Measurements from ENCODE around the gene ALDOC.

Gene ALDOC

DNA sequence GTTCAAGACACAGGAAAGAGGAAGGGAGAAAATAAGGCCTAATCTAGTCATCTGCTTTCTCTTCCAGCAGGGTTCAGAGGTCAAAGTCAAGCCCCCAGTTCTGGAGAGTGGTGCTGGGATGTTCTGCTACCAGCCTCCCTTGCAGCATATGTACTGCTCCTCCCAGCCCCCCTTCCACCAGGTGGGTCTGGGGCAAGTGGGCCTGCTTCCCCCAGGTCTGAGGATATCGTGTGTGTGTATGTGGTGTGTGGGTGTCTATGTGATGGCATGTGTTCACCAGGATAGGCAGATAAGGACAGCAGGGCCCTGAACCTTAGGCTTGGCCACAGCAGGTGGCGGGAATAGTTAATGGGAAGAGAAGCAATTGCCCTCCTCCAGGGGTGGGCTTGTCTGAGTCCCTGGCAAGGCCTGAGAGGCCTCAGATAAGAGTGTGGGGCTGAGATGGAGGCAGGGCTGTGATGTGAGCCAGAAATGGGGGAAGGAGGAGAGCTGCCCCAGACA, 49.5 kb downstream of the ALDOC start:
- Histone ChIP-seq H2AFZ (ENCODE audit: low read length) (no peak overlapping the region), H3K79me2 (ENCODE audit: low read length) (no peaks in the 10 kb centered on the region), H3K9ac (ENCODE audit: low read length) (no peak overlapping the region), H3K27me3 (replicated peaks; ENCODE audit: insufficient read depth, low read length) (peaks cover 95% of the 10 kb centered on the region), H3K36me3 (replicated peaks; ENCODE audit: insufficient read depth, low read length) (no peaks in the 10 kb centered on the region), H3K4me3 (ENCODE audit: low read length) (no peak overlapping the region), H3K9me3 (replicated peaks; ENCODE audit: insufficient read depth, low read length) (no peaks in the 10 kb centered on the region), H4K20me1 (ENCODE audit: insufficient read depth, low read length) (no peaks in the 10 kb centered on the region), H3F3A (ENCODE audit: insufficient read depth, low read length) (no peaks in the 10 kb centered on the region), H3K9me2 (replicated peaks; ENCODE audit: insufficient read depth, low read length) (no peaks in the 10 kb centered on the region), H3K4me1 (ENCODE audit: low read length) (no peaks in the 10 kb centered on the region), H3K4me2 (ENCODE audit: low read depth, low read length) (no peak overlapping the region), H3K27ac (ENCODE audit: low read length) (no peak overlapping the region)
- TF ChIP-seq, protein P1, sequence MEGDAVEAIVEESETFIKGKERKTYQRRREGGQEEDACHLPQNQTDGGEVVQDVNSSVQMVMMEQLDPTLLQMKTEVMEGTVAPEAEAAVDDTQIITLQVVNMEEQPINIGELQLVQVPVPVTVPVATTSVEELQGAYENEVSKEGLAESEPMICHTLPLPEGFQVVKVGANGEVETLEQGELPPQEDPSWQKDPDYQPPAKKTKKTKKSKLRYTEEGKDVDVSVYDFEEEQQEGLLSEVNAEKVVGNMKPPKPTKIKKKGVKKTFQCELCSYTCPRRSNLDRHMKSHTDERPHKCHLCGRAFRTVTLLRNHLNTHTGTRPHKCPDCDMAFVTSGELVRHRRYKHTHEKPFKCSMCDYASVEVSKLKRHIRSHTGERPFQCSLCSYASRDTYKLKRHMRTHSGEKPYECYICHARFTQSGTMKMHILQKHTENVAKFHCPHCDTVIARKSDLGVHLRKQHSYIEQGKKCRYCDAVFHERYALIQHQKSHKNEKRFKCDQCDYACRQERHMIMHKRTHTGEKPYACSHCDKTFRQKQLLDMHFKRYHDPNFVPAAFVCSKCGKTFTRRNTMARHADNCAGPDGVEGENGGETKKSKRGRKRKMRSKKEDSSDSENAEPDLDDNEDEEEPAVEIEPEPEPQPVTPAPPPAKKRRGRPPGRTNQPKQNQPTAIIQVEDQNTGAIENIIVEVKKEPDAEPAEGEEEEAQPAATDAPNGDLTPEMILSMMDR (IDR thresholded peaks at IDR 0.05; ENCODE audit: low read length), result no peak
- TF ChIP-seq EZH2phosphoT487 (IDR thresholded peaks at IDR 0.05; ENCODE audit: low read length) (no peak), EZH2 (optimal IDR thresholded peaks at IDR 0.05; ENCODE audit: low read depth, low read length) (no peak)
- DNase-seq, result no peak

DNA sequence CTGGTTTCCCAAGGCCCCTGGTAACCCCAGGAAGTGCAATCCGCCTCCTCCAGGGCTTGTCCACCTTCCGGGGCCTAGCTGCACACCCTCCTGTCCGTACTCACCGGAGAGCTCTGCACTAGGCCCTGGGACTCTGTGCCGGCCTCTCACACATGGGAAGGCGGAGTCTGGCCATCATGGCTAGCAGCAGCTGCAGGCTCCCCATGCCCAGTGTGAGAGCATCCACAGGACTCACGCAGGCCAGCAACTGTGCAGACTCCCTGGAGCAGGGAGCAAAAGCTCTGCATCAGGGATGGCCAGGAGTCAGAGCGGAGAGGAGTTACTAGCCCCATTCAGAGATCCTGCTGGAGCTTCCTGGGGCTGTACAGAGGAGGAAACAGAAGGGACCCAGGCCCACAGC, 50.3 kb downstream of the ALDOC start:
- Histone ChIP-seq H3K27me3 (replicated peaks; ENCODE audit: insufficient read depth, low read length) (peaks cover 95% of the 10 kb centered on the region), H3K79me2 (ENCODE audit: low read length) (no peaks in the 10 kb centered on the region), H3K4me2 (ENCODE audit: low read depth, low read length) (no peak overlapping the region), H3K27ac (ENCODE audit: low read length) (no peak overlapping the region), H4K20me1 (ENCODE audit: insufficient read depth, low read length) (no peaks in the 10 kb centered on the region), H3K9me3 (replicated peaks; ENCODE audit: insufficient read depth, low read length) (no peaks in the 10 kb centered on the region), H3F3A (ENCODE audit: insufficient read depth, low read length) (no peaks in the 10 kb centered on the region), H3K4me1 (ENCODE audit: low read length) (no peaks in the 10 kb centered on the region), H3K9me2 (replicated peaks; ENCODE audit: insufficient read depth, low read length) (no peaks in the 10 kb centered on the region), H3K36me3 (replicated peaks; ENCODE audit: insufficient read depth, low read length) (no peaks in the 10 kb centered on the region), H2AFZ (ENCODE audit: low read length) (no peak overlapping the region), H3K4me3 (ENCODE audit: low read length) (no peak overlapping the region), H3K9ac (ENCODE audit: low read length) (no peak overlapping the region)
- TF ChIP-seq EZH2 (optimal IDR thresholded peaks at IDR 0.05; ENCODE audit: low read depth, low read length) (no peak), EZH2phosphoT487 (IDR thresholded peaks at IDR 0.05; ENCODE audit: low read length) (no peak)
- TF ChIP-seq, protein P1 (IDR thresholded peaks at IDR 0.05; ENCODE audit: low read length), result no peak
- no peak for DNase-seq

DNA sequence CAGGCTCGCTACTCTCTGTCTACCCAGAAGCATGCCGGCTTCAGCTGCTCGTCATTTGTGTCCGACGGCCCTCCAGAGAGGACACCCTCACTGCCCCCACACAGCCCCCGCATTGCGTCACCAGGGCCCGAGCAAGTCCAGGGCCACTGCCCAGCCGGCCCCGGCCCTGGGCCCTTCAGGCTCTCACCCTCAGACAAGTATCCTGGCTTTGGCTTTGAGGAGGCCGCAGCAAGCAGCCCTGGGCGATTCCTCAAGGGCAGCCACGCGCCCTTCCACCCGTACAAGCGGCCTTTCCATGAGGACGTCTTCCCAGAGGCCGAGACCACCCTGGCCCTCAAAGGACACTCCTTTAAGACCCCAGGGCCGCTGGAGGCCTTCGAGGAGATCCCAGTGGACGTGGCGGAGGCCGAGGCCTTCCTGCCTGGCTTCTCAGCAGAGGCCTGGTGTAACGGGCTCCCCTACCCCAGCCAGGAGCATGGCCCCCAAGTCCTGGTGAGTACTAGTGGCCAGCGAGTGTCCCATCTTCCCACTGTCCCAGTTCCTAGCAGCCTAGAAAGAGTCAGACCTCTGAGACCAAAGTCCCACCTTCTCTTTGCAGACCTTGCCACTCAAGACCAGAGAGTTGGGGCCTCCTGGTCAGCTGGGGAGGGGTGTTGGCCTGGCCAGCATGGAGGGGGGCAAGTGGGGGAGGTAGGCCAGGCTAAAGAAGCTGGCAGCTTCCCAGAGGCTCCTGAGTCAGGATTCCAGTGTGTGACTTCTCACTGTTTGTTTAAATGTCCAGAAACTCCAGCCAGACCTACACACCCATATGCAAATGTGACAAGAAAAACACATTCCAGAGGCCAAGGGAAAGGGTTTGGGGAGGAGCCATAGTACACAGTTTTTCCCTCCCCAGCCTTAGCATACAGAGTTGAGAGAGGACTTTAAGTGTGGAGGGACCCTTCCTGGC, 51.9 kb downstream of the ALDOC start:
- no peaks in the 10 kb centered on the region for H3K9me2 ChIP-seq (replicated peaks; ENCODE audit: insufficient read depth, low read length)
- H3K4me1 ChIP-seq (ENCODE audit: low read length), result no peaks in the 10 kb centered on the region
- TF ChIP-seq, protein P1 (IDR thresholded peaks at IDR 0.05; ENCODE audit: low read length), result no peak
- no peak for TF ChIP-seq EZH2phosphoT487 (IDR thresholded peaks at IDR 0.05; ENCODE audit: low read length)
- no peak overlapping the region for H3K4me2 ChIP-seq (ENCODE audit: low read depth, low read length)
- no peak for DNase-seq
- no peaks in the 10 kb centered on the region for H3F3A ChIP-seq (ENCODE audit: insufficient read depth, low read length)
- 0 out of 2 replicates have a peak, but pooled peaks cover 2% of the 10 kb centered on the region for H4K20me1 ChIP-seq (ENCODE audit: insufficient read depth, low read length)
- H2AFZ ChIP-seq (ENCODE audit: low read length), result no peak overlapping the region
- no peaks in the 10 kb centered on the region for H3K36me3 ChIP-seq (replicated peaks; ENCODE audit: insufficient read depth, low read length)
- H3K9me3 ChIP-seq (replicated peaks; ENCODE audit: insufficient read depth, low read length), result no peaks in the 10 kb centered on the region
- no peak overlapping the region for H3K9ac ChIP-seq (ENCODE audit: low read length)
- H3K27ac ChIP-seq (ENCODE audit: low read length), result no peak overlapping the region
- peaks cover 95% of the 10 kb centered on the region for H3K27me3 ChIP-seq (replicated peaks; ENCODE audit: insufficient read depth, low read length)
- no peak overlapping the region for H3K4me3 ChIP-seq (ENCODE audit: low read length)
- H3K79me2 ChIP-seq (ENCODE audit: low read length), result no peaks in the 10 kb centered on the region
